Effector memory CD8-positive, alpha-beta T cell (primary cell): ENCODE measurements around the gene CUL3.

Source experiments
- ATAC-seq: fragments of 150-1000 bp; cut with Tn5 transposase; replicated peaks from 2 replicates; pipeline ENCODE4 v1.10.0; 2021; ENCODE audit warnings: mild to moderate bottlenecking, moderate library complexity
- DNase-seq, 3 experiments: peaks; one replicate each; pipeline ENCODE4 v3.0.0; 2021
- H3K27ac Mint-ChIP-seq, 2 donors: one replicate each; pipeline ENCODE4 v1.8.0; 2022; ENCODE audit warnings: mild to moderate bottlenecking in 2 of 2, mixed read lengths in 2 of 2, moderate library complexity in 2 of 2
- H3K27me3 Mint-ChIP-seq, 2 donors: one replicate each; pipeline ENCODE4 v1.8.0; 2022; ENCODE audit warnings: mixed read lengths in 2 of 2
- H3K36me3 Mint-ChIP-seq: one replicate; pipeline ENCODE4 v1.8.0; 2022; ENCODE audit warnings: mild to moderate bottlenecking, moderate library complexity, mixed read lengths; ENCODE audit not compliant: insufficient read depth
- H3K4me1 Mint-ChIP-seq, 2 donors: one replicate each; pipeline ENCODE4 v1.8.0; 2022; ENCODE audit warnings: low read depth in 2 of 2, mixed read lengths in 2 of 2
- H3K4me3 Mint-ChIP-seq, 2 donors: one replicate each; pipeline ENCODE4 v1.8.0; 2022; ENCODE audit warnings: mild to moderate bottlenecking in 2 of 2, mixed read lengths in 2 of 2, moderate library complexity in 2 of 2
- H3K9me3 Mint-ChIP-seq, 2 donors: one replicate each; pipeline ENCODE4 v1.8.0; 2022; ENCODE audit warnings: mixed read lengths in 2 of 2

CUL3 gene

DNA sequence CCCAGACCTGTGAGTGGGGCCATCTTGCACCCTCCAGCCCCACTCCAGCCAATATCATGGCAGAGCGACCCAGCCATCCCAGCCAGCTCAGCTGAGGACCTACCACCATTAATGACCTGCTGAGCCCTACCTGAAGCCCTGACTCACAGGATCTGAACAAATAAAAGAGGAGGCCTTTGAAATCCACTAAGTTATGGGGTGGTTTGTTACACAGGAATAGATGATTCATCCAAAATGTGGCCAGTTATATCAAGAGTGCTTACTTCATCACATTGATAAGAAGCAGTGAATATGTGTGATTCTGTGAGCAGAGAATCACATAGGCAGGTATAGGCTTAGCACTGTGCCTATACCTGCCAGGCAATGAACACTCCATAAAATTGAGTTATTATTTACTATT is 148.5 kb downstream of the CUL3 start:
- H3K27ac Mint-ChIP-seq = no peak overlapping the region
- H3K27me3 Mint-ChIP-seq = peaks cover 45 to 74% of the 10 kb centered on the region in 2 donors
- no peaks in the 10 kb centered on the region for H3K9me3 Mint-ChIP-seq
- DNase-seq (no peak), ATAC-seq (no peak)
- peaks cover 4 to 11% of the 10 kb centered on the region in 2 donors for H3K4me1 Mint-ChIP-seq
- no peaks in the 10 kb centered on the region for H3K36me3 Mint-ChIP-seq
- no peak overlapping the region for H3K4me3 Mint-ChIP-seq

DNA sequence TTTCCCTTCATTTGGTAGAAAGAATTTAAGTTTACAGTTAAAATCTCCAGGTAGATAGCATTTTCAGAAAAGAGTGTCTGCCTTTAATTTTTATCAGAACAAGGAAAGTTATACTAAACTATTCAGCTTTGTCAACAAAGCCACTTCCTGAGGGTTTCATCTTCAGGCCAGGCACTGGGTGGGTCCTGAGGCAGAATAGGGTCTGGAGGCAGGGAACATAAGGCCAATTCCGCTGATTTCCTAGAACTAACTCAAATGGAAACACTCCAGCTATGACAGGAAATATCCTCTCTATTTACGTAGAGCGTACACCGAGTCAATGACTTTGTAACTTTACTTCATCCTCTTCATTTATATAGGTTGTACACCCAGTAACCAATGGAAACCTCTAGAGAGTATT is 150.5 kb downstream of the CUL3 start:
- Mint-ChIP-seq H3K9me3 (no peaks in the 10 kb centered on the region), H3K27me3 (peaks cover 35 to 75% of the 10 kb centered on the region in 2 donors), H3K4me1 (peaks cover 4 to 10% of the 10 kb centered on the region in 2 donors), H3K4me3 (no peak overlapping the region), H3K36me3 (no peaks in the 10 kb centered on the region), H3K27ac (no peak overlapping the region)
- DNase-seq (no peak), ATAC-seq (no peak)

DNA sequence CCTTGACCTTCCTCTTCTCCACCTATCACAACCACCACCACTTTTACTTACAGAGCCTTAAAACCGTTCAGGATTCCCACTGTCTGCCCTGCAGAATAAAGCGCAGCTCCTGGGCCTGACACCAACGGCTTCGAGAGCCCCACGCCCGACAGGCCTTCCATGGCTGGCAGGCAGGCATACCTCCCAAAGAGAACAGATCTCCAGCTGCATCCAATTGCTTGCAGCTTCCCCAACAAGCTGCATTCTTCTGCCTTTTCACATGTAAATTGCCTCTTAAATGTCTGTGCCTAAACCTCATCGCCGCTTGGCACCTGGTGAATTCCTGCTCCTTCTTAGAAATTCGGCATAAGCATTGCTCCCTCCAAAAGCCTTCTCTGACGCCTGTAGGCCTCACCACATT is 151.7 kb downstream of the CUL3 start:
- Mint-ChIP-seq H3K4me1 (peaks cover 4 to 10% of the 10 kb centered on the region in 2 donors), H3K4me3 (no peak overlapping the region), H3K27me3 (peaks cover 34 to 74% of the 10 kb centered on the region in 2 donors), H3K27ac (no peak overlapping the region), H3K9me3 (no peaks in the 10 kb centered on the region), H3K36me3 (no peaks in the 10 kb centered on the region)
- ATAC-seq = no peak
- DNase-seq = no peak

DNA sequence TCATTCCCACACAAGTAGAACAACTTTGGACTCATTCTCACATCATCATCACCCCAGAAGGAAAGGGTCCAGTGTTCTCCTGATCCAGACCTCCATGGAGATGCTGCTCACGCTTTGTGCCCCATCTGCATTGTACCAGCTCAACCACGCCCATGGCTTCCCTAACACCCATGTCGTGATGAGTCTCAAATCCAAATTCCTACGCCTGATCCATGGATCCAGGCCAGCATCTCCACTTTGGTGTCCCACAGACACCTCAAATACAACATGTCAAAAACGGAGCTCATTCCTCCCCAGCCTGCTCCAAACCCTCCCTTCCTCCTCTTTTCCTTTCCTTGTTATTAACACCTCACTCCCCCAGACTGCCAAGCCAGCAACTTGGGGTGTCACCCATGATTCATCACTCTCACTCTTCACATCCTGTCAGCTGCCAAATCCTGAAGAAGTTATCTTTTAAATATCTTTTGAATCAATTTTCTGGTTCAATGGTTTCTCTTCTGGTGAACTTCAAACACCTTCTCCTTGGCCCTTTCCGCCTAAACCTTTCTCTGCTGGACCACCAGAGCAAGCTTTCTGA is 153.1 kb downstream of the CUL3 start:
- peaks cover 4 to 10% of the 10 kb centered on the region in 2 donors for H3K4me1 Mint-ChIP-seq
- H3K36me3 Mint-ChIP-seq = no peaks in the 10 kb centered on the region
- H3K9me3 Mint-ChIP-seq = no peaks in the 10 kb centered on the region
- H3K27me3 Mint-ChIP-seq = peaks cover 32 to 70% of the 10 kb centered on the region in 2 donors
- H3K27ac Mint-ChIP-seq = no peak overlapping the region
- ATAC-seq = no peak
- DNase-seq = no peak
- H3K4me3 Mint-ChIP-seq = no peak overlapping the region

DNA sequence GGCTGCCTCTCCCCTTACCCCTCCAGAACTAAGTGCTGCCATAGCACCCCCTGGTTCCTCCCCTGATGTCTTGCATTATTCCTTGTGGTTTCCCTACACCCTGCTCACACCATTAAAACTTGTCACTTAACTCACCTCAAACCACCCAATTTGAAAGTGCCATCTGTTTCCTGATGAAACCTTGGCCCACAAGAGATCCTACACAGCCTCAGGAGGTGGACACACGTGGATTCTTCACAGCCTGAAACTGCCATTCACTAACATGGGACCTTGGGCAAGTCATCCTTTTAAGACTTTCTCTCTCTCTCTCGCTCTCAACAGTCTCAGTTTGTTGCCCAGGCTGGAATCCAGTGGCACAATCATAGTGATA is 155.7 kb downstream of the CUL3 start:
- no peak overlapping the region for H3K4me3 Mint-ChIP-seq
- peaks cover 4 to 6% of the 10 kb centered on the region in 2 donors for H3K4me1 Mint-ChIP-seq
- H3K9me3 Mint-ChIP-seq = peaks cover 2 to 7% of the 10 kb centered on the region in 2 donors
- ATAC-seq (no peak), DNase-seq (no peak)
- no peaks in the 10 kb centered on the region for H3K36me3 Mint-ChIP-seq
- H3K27ac Mint-ChIP-seq = no peak overlapping the region
- peaks cover 27 to 52% of the 10 kb centered on the region in 2 donors for H3K27me3 Mint-ChIP-seq

DNA sequence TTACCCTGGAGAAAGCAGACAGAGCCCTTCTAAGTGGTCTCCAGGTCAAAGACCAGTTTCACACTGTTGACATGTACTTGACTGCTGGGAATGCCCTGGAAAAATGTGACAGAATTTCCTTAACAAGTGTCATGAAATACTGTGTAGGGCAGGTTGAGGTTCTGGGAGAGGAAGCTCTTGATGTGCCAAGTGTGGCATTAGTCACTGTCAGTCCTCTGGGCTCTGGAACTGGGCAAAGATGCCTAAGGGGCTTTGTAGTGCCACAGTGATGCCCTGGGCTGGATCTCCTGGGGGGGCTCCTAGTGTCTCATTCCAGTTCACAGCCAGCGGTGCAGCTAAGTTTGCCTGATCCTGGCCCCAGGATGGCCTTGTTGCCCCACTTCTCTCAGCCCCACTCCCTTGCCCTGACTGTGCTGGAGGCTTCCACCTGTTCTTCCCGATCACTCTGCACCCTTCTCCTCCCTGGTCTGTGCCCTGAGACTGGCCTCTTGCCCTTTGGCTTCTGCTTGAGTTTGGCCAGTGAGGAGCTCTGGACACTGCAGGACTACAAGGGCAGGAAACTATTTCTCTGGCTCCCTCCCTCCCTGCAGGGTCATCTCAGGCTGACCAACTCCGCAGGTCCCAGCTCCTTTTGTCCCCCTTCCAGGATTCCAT is 156.2 kb downstream of the CUL3 start:
- H3K9me3 Mint-ChIP-seq = peaks cover 2 to 7% of the 10 kb centered on the region in 2 donors
- DNase-seq = no peak
- H3K36me3 Mint-ChIP-seq = no peaks in the 10 kb centered on the region
- H3K27ac Mint-ChIP-seq = no peak overlapping the region
- ATAC-seq = no peak
- no peak overlapping the region for H3K4me3 Mint-ChIP-seq
- peaks cover 27 to 50% of the 10 kb centered on the region in 2 donors for H3K27me3 Mint-ChIP-seq
- H3K4me1 Mint-ChIP-seq = peaks cover 4 to 6% of the 10 kb centered on the region in 2 donors

DNA sequence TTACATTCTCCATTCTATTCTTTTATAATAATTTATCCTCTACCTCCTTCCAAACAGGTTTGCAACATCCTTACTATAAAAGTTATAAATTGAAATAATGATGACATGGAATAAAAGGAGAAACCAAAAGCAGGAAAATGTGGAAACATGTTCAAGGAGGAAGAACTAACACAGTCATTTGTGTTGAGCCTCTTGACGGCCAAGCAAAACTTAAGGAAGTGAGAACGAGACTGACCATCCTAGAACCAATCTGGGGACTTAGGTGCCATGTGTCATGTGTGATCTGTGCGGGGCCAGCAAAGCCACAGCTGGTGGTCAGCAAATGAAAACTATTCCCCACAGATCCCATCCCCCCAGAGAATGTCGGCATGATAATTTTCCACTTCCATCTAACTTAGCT is 157.7 kb downstream of the CUL3 start:
- Mint-ChIP-seq H3K9me3 (peaks cover 2 to 7% of the 10 kb centered on the region in 2 donors), H3K4me1 (peaks cover 4 to 6% of the 10 kb centered on the region in 2 donors), H3K36me3 (no peaks in the 10 kb centered on the region), H3K4me3 (no peak overlapping the region), H3K27ac (no peak overlapping the region), H3K27me3 (peaks cover 20 to 44% of the 10 kb centered on the region in 2 donors)
- ATAC-seq (no peak), DNase-seq (no peak)

DNA sequence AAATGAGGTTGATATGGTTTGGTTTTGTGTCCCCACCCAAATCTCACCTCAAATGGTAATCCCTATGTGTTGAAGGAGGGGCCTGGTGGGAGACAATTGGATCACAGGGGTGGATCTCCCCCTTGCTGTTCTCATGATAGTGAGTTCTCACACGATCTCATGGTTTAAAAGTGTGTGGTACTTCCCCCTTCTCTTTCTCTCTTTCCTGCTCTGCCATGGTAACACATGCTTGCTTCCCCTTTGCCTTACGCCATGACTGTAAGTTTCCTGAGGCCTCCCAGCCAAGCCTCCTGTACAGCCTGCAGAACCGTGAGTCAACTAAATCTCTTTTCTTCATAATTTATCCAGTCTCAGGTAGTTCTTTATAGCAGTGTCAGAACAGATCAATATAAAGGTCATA is 158.5 kb downstream of the CUL3 start:
- no peak overlapping the region for H3K27ac Mint-ChIP-seq
- DNase-seq (no peak), ATAC-seq (no peak)
- H3K4me3 Mint-ChIP-seq = no peak overlapping the region
- peaks cover 2 to 7% of the 10 kb centered on the region in 2 donors for H3K9me3 Mint-ChIP-seq
- peaks cover 20 to 42% of the 10 kb centered on the region in 2 donors for H3K27me3 Mint-ChIP-seq
- H3K36me3 Mint-ChIP-seq = no peaks in the 10 kb centered on the region
- H3K4me1 Mint-ChIP-seq = no peaks in the 10 kb centered on the region

DNA sequence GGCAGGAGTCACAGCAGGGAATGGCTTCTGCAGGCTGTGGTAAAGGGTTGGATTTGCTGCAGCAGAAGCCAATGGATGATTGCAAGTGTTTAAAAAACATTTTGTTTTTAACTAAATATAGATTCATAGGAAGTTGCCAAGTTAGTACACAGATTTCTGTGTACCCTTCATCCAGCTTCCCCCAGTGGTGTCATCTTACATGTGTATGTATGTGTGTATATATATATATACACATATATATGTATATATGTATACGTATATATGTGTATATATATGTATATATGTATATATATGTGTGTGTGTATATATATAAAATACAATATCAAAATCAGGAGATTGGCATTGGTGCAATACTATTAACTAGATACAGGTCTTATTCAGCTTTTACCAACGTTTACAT is 164.1 kb downstream of the CUL3 start:
- no peaks in the 10 kb centered on the region for H3K36me3 Mint-ChIP-seq
- DNase-seq = no peak

More for the DNA sequence above, 164.1 kb downstream of the CUL3 start:
- H3K27me3 Mint-ChIP-seq = peaks cover 21 to 34% of the 10 kb centered on the region in 2 donors
- no peak overlapping the region for H3K27ac Mint-ChIP-seq
- H3K4me3 Mint-ChIP-seq = no peak overlapping the region
- H3K4me1 Mint-ChIP-seq = no peaks in the 10 kb centered on the region
- H3K9me3 Mint-ChIP-seq = peaks cover 2 to 7% of the 10 kb centered on the region in 2 donors
- ATAC-seq = no peak
